NCI-H345 treated with DMSO at 0.1 percent for 48 hours (cell line): ENCODE data around the gene CLCN6.
"Not testable (repeated sequence)": the region's sequence is repeated elsewhere in the genome, so short reads cannot be mapped to it uniquely, and the experiment has no call there.

Experiments
- DNase-seq: peaks from one replicate; lab custom pipeline; 2025; ENCODE audit not compliant: unreplicated experiment; lab: John Stamatoyannopoulos, UW

Gene CLCN6

GRCh38 chr1:11793819-11794218 is 12.2 kb upstream of the CLCN6 start:
- no peak for DNase-seq

GRCh38 chr1:11794446-11795237 is 11.3 kb upstream of the CLCN6 start:
- DNase-seq = no peak

- no peak for DNase-seq
Measured at GRCh38 chr1:11795238-11795890, 10.6 kb upstream of the CLCN6 start.

- DNase-seq = no peak
Measured at GRCh38 chr1:11796036-11796828, 9.8 kb upstream of the CLCN6 start.

- no peak for DNase-seq
Measured at GRCh38 chr1:11797525-11798216, 8.3 kb upstream of the CLCN6 start.

- DNase-seq = no peak
Measured at GRCh38 chr1:11799099-11799498, 6.9 kb upstream of the CLCN6 start.

- no peak for DNase-seq
Measured at GRCh38 chr1:11799896-11800295, 6.1 kb upstream of the CLCN6 start.

- DNase-seq = no peak
Measured at GRCh38 chr1:11800391-11800755, 5.6 kb upstream of the CLCN6 start.

- DNase-seq = no peak
Measured at GRCh38 chr1:11800756-11801433, 5.1 kb upstream of the CLCN6 start.

- DNase-seq = no peak
Measured at GRCh38 chr1:11802616-11802972, 3.4 kb upstream of the CLCN6 start.

GRCh38 chr1:11802973-11803885 is 2.8 kb upstream of the CLCN6 start:
- DNase-seq = no peak

- not testable (repeated sequence) for DNase-seq
Measured at GRCh38 chr1:11803924-11804665, 1.9 kb upstream of the CLCN6 start.

GRCh38 chr1:11804666-11805421 is 1.1 kb upstream of the CLCN6 start:
- DNase-seq = no peak

- DNase-seq = peak; percentile 72
Measured at GRCh38 chr1:11806307-11806936, 431 bp downstream of the CLCN6 start.

GRCh38 chr1:11807133-11807532 is 1.1 kb downstream of the CLCN6 start:
- DNase-seq = no peak

- DNase-seq = no peak
Measured at GRCh38 chr1:11813021-11813420, 7.0 kb downstream of the CLCN6 start.

- DNase-seq = no peak
Measured at GRCh38 chr1:11817192-11817591, 11.2 kb downstream of the CLCN6 start.

- DNase-seq = no peak
Measured at GRCh38 chr1:11822091-11822490, 16.1 kb downstream of the CLCN6 start.
